Measurements from ENCODE around the gene BCL6. TPM values are rescaled to one million over a fixed set of nuclear protein-coding genes. Genes with fewer than 3 reads are reported as not detected.

The BCL6 gene
- total and polyA plus RNA-seq, 2 experiments from 2014 or later = 32.0 to 46.5 TPM

GRCh38 chr3:187698499-187699399, 46.5 kb downstream of the BCL6 start:
- no peaks in the 10 kb centered on the region for H3K27me3 ChIP-seq
- DNase-seq (ENCODE audit: low spot score) = no peak
- H3K36me3 ChIP-seq (replicated peaks; ENCODE audit: insufficient read depth, low read depth) = no peaks in the 10 kb centered on the region
- H4K20me1 ChIP-seq (ENCODE audit: insufficient read depth, poor library complexity, severe bottlenecking) = no peaks in the 10 kb centered on the region
- no peak overlapping the region for H3K4me2 ChIP-seq
- 95% methylated on average over 42 of the region's 42 CpGs for WGBS (ENCODE audit: low lambda C conversion rate, missing lambda C conversion rate)
- H3K9me3 ChIP-seq (ENCODE audit: low read depth) = no peaks in the 10 kb centered on the region
- TF ChIP-seq EZH2phosphoT487 (IDR thresholded peaks at IDR 0.05; ENCODE audit: low read depth, severe bottlenecking, unreplicated experiment) = no peak
- TF ChIP-seq CTCF (IDR thresholded peaks at IDR 0.05; ENCODE audit: poor library complexity) = no peak
- no peak for TF ChIP-seq EZH2 (IDR thresholded peaks at IDR 0.05; ENCODE audit: borderline replicate concordance)
- no peaks in the 10 kb centered on the region for H3K79me2 ChIP-seq
- H3K4me3 ChIP-seq = no peak overlapping the region
- H3K9me2 ChIP-seq (replicated peaks; ENCODE audit: insufficient read depth) = no peaks in the 10 kb centered on the region
- no peak overlapping the region for H3K27ac ChIP-seq
- no peak overlapping the region for H2AFZ ChIP-seq
- no peaks in the 10 kb centered on the region for H3K4me1 ChIP-seq (ENCODE audit: insufficient read depth)

GRCh38 chr3:187696021-187696420, 49.2 kb downstream of the BCL6 start:
- Histone ChIP-seq H4K20me1 (ENCODE audit: insufficient read depth, poor library complexity, severe bottlenecking) (no peaks in the 10 kb centered on the region), H3K4me2 (no peak overlapping the region), H3K4me3 (no peak overlapping the region), H3K36me3 (replicated peaks; ENCODE audit: insufficient read depth, low read depth) (no peaks in the 10 kb centered on the region), H3K9me3 (ENCODE audit: low read depth) (no peaks in the 10 kb centered on the region), H3K27ac (no peak overlapping the region), H3K4me1 (ENCODE audit: insufficient read depth) (no peaks in the 10 kb centered on the region), H3K79me2 (no peaks in the 10 kb centered on the region), H3K9me2 (replicated peaks; ENCODE audit: insufficient read depth) (no peaks in the 10 kb centered on the region), H3K27me3 (no peaks in the 10 kb centered on the region), H2AFZ (no peak overlapping the region)
- DNase-seq (ENCODE audit: low spot score) = no peak
- no peak for TF ChIP-seq EZH2phosphoT487 (IDR thresholded peaks at IDR 0.05; ENCODE audit: low read depth, severe bottlenecking, unreplicated experiment)
- no peak for TF ChIP-seq CTCF (IDR thresholded peaks at IDR 0.05; ENCODE audit: poor library complexity)
- no peak for TF ChIP-seq EZH2 (IDR thresholded peaks at IDR 0.05; ENCODE audit: borderline replicate concordance)
- WGBS (ENCODE audit: low lambda C conversion rate, missing lambda C conversion rate) = 67% methylated on average over 4 of the region's 4 CpGs

- Histone ChIP-seq H3K4me2 (no peak overlapping the region), H3K9me2 (replicated peaks; ENCODE audit: insufficient read depth) (no peaks in the 10 kb centered on the region), H3K4me1 (ENCODE audit: insufficient read depth) (no peaks in the 10 kb centered on the region), H3K79me2 (no peaks in the 10 kb centered on the region), H3K9me3 (ENCODE audit: low read depth) (no peaks in the 10 kb centered on the region), H4K20me1 (ENCODE audit: insufficient read depth, poor library complexity, severe bottlenecking) (no peaks in the 10 kb centered on the region), H3K4me3 (no peak overlapping the region), H3K27ac (no peak overlapping the region), H2AFZ (no peak overlapping the region), H3K36me3 (replicated peaks; ENCODE audit: insufficient read depth, low read depth) (no peaks in the 10 kb centered on the region), H3K27me3 (no peaks in the 10 kb centered on the region)
- DNase-seq (ENCODE audit: low spot score) = no peak
- 84% methylated on average over 4 of the region's 4 CpGs for WGBS (ENCODE audit: low lambda C conversion rate, missing lambda C conversion rate)
- TF ChIP-seq CTCF (IDR thresholded peaks at IDR 0.05; ENCODE audit: poor library complexity) = no peak
- TF ChIP-seq EZH2 (IDR thresholded peaks at IDR 0.05; ENCODE audit: borderline replicate concordance) = no peak
- TF ChIP-seq EZH2phosphoT487 (IDR thresholded peaks at IDR 0.05; ENCODE audit: low read depth, severe bottlenecking, unreplicated experiment) = no peak
Measured at GRCh38 chr3:187695449-187695848, 49.8 kb downstream of the BCL6 start.

All from hepatocyte (in vitro differentiated cells).